ENCODE data around the gene AMH.

DNA sequence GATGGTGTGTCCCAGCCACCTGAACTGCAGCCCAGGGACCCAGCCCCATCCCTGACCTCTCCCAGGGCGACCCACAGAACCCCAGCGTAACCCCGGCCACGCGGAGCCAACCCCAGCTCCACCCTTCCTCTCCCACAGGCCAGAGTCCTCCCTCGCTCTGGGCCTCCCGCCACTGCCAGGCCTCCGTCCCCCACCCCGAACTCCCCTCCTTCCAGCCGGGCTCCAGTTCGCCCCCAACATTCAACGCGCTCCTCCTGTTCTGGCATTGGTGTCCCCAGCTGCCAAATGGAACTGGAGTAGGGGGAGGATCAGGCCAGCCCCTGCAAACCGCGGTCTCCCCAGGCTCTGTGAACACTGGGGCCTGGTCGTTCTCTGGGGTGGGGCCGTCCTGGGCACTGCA is 51.4 kb downstream of the AMH start:
- no peak for TF ChIP-seq POLR2A (IDR thresholded peaks at IDR 0.05)
- no peak for TF ChIP-seq EP300 (IDR thresholded peaks at IDR 0.05; ENCODE audit: low read depth)
- TF ChIP-seq, protein P1, sequence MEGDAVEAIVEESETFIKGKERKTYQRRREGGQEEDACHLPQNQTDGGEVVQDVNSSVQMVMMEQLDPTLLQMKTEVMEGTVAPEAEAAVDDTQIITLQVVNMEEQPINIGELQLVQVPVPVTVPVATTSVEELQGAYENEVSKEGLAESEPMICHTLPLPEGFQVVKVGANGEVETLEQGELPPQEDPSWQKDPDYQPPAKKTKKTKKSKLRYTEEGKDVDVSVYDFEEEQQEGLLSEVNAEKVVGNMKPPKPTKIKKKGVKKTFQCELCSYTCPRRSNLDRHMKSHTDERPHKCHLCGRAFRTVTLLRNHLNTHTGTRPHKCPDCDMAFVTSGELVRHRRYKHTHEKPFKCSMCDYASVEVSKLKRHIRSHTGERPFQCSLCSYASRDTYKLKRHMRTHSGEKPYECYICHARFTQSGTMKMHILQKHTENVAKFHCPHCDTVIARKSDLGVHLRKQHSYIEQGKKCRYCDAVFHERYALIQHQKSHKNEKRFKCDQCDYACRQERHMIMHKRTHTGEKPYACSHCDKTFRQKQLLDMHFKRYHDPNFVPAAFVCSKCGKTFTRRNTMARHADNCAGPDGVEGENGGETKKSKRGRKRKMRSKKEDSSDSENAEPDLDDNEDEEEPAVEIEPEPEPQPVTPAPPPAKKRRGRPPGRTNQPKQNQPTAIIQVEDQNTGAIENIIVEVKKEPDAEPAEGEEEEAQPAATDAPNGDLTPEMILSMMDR (IDR thresholded peaks at IDR 0.05), result no peak
- no peak for TF ChIP-seq POLR2AphosphoS5 (IDR thresholded peaks at IDR 0.05)
